ENCODE measurements around the gene SLC30A2. TPM values are rescaled to one million over a fixed set of nuclear protein-coding genes. Genes with fewer than 3 reads are reported as not detected.

SLC30A2 gene
- total and polyA plus RNA-seq, 9 of the 15 experiments (the other 6 are each of a cell fraction or from before 2014, with no cell fraction given) = 0.01 to 0.18 (median 0.06) TPM; not detected in 3

DNA sequence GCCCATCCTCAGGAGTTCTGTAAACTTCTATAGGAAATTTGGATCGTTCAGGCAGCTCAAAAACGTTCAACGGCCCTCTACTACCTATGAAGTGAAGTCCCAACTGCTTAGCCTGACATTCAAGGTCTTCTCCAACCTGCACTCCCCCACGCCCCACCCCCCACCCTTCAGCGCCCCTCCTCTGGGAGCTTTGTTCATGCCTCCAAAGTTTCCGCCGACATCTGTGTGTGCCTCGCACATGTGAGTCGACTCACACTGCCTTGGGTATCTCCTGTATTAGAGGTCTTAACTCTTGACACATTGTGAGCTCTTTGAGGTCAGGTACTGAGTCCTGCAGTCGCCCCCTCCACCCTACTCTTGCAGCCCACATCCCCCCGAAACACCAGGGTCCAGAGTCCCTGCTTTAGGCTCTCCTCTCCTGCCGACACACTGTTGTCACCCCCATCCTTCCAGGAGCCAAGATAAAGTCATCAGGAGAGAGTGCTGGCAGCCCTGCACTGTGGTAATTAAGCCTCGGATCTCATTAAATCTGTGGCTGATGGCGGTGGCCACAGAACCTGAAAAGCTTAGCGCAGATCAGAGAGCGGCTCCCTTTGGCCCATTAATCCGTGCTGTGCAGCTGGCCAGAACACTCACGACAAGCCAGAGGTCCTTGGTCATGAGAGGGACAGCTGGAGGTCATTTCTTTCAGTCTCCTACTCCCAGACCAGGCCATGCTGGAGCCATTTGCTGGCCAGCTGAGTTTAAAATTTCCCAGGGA lies 46.7 kb downstream of the SLC30A2 start:
- CTCF ChIA-PET (ENCODE audit: low intra/inter-chr PET ratio) = interaction anchor here (0.8 to 3.5 kb wide), 4 partner anchors 94 to 177 kb away, joined by 3 to 120 read pairs (median 12); partner anchors contain the start of gene STMN1
- peak overlapping the region; percentile 19 to 54; a peak in 1 of 4 replicates for H3K9ac ChIP-seq (ENCODE audit: insufficient read depth in 1 of 2, low read depth in 2 of 2, low read length in 2 of 2)
- FAIRE-seq (no peak), ATAC-seq (no peak), DNase-seq (ENCODE audit: extremely low read depth in 1 of 4, low spot score in 3 of 4) (no peak)
- peak overlapping the region; percentile 78; the same call in 1 of the 2 replicates for H3K4me2 ChIP-seq (ENCODE audit: insufficient read depth, low read length)
- intact Hi-C loops (cut with micrococcal nuclease) (loop anchor here (10.0 kb wide), 1 partner anchor 174 kb away; no protein-coding TSS in a partner anchor), in situ Hi-C loops (cut with MboI) (loop anchor here (5.0 kb wide), 1 partner anchor 102 kb away; no protein-coding TSS in a partner anchor)
- POLR2A ChIA-PET = interaction anchor here (0.7 to 2.8 kb wide), 12 partner anchors 9 to 192 kb away, joined by 3 to 22 read pairs (median 4); no protein-coding TSS in a partner anchor
- H3K4me1 ChIP-seq (replicated peaks in 1 of 2; ENCODE audit: control insufficient read depth in 2 of 2, insufficient read depth in 2 of 2, low read length in 2 of 2) = peaks cover 19 to 28% of the 10 kb centered on the region in 2 experiments
- peak overlapping the region; percentile 99 for H2AFZ ChIP-seq (ENCODE audit: low read depth, low read length)
- no peaks in the 10 kb centered on the region for H4K20me1 ChIP-seq (replicated peaks; ENCODE audit: control insufficient read depth, insufficient read depth, low read length)
- H3K36me3 ChIP-seq (ENCODE audit: control insufficient read depth, insufficient read depth, low read length) = no peaks in the 10 kb centered on the region
- BruUV-seq (replicated peaks) = no TSS peak
- H3K9me1 ChIP-seq (ENCODE audit: control insufficient read depth, insufficient read depth, low read length) = no peaks in the 10 kb centered on the region
- WGBS (ENCODE audit: insufficient coverage, low coverage, missing lambda C conversion rate) = 60% methylated on average over 18 of the region's 18 CpGs
- peaks cover 8% of the 10 kb centered on the region; the same call in 1 of the 3 replicates for H3K79me2 ChIP-seq (ENCODE audit: control insufficient read depth, insufficient read depth, low read length)
- no peaks in the 10 kb centered on the region for H3K27me3 ChIP-seq (ENCODE audit: control insufficient read depth in 2 of 2, insufficient read depth in 2 of 2, low read length in 2 of 2)
- no peak overlapping the region for H3K27ac ChIP-seq (ENCODE audit: extremely low read depth, low read depth, low read length)
- H3K4me3 ChIP-seq = no peak overlapping the region
- H3K9me3 ChIP-seq (replicated peaks; ENCODE audit: control insufficient read depth, insufficient read depth, low read depth, low read length) = no peaks in the 10 kb centered on the region
- TF ChIP-seq ZNF586 (CRISPR knock-in tag; conservative IDR thresholded peaks at IDR 0.05) = no peak
- no peak for TF ChIP-seq CBFB (CRISPR knock-in tag; IDR thresholded peaks at IDR 0.05)
- TF ChIP-seq, protein P1, sequence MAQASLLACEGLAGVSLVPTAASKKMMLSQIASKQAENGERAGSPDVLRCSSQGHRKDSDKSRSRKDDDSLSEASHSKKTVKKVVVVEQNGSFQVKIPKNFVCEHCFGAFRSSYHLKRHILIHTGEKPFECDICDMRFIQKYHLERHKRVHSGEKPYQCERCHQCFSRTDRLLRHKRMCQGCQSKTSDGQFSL (CRISPR knock-in tag; IDR thresholded peaks at IDR 0.05) = no peak
- TF ChIP-seq, protein P1 (tag; IDR thresholded peaks at IDR 0.05) = no peak
- TF ChIP-seq PTTG1 (tag; IDR thresholded peaks at IDR 0.05; ENCODE audit: low read depth) = no peak
- no peak for TF ChIP-seq ZNF124 (CRISPR knock-in tag; IDR thresholded peaks at IDR 0.05)
- TF ChIP-seq PHTF2 (CRISPR knock-in tag; IDR thresholded peaks at IDR 0.05) = no peak
- TF ChIP-seq ZNF174 (CRISPR knock-in tag; IDR thresholded peaks at IDR 0.05) = no peak
- no peak for TF ChIP-seq E4F1 (CRISPR knock-in tag; IDR thresholded peaks at IDR 0.05; ENCODE audit: borderline replicate concordance)
- no peak for TF ChIP-seq POLR3G (IDR thresholded peaks at IDR 0.05; ENCODE audit: extremely low read depth, insufficient read length, insufficient replicate concordance)
- TF ChIP-seq RFX1 (IDR thresholded peaks at IDR 0.05) = no peak
- no peak for TF ChIP-seq MXI1 (IDR thresholded peaks at IDR 0.05; ENCODE audit: low read depth, low read length)
- no peak for TF ChIP-seq ILK (tag; IDR thresholded peaks at IDR 0.05; ENCODE audit: borderline replicate concordance, low read depth)
- TF ChIP-seq PTRF (tag; IDR thresholded peaks at IDR 0.05) = no peak
- TF ChIP-seq, protein P2, sequence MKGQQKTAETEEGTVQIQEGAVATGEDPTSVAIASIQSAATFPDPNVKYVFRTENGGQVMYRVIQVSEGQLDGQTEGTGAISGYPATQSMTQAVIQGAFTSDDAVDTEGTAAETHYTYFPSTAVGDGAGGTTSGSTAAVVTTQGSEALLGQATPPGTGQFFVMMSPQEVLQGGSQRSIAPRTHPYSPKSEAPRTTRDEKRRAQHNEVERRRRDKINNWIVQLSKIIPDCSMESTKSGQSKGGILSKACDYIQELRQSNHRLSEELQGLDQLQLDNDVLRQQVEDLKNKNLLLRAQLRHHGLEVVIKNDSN (CRISPR knock-in tag; IDR thresholded peaks at IDR 0.05) = no peak
- TF ChIP-seq PHF8 (IDR thresholded peaks at IDR 0.05; ENCODE audit: borderline replicate concordance, low read length) = no peak
- no peak for TF ChIP-seq CBFA2T2 (conservative IDR thresholded peaks at IDR 0.05)
- no peak for TF ChIP-seq SMARCE1 (IDR thresholded peaks at IDR 0.05)
- no peak for TF ChIP-seq PHB2 (IDR thresholded peaks at IDR 0.05; ENCODE audit: low read depth)
- TF ChIP-seq ZZZ3 (IDR thresholded peaks at IDR 0.05) = no peak
